Endothelial cell of umbilical vein (primary cell): ENCODE measurements around the gene RWDD2A. TPM values are rescaled to one million over a fixed set of nuclear protein-coding genes. Genes with fewer than 3 reads are reported as not detected.

Experiments used
- BruUV-seq: library from RNA; stranded (reverse); fragments of 400-500 nt; replicated peaks from 2 replicates; lab custom pipeline; 2021; lab: Mats Ljungman, UMichigan
- CTCF ChIA-PET: fragments of 300-600, 350-600 bp; sonication (Branson Sonifier 250); formaldehyde crosslinking; loops from one replicate; lab custom pipeline; 2021; ENCODE audit warnings: antibody characterized with exemption, inconsistent platforms; lab: Charles Lee
- POLR2A ChIA-PET: fragments of 300-600, 350-600 bp; sonication (Branson Sonifier 250); formaldehyde crosslinking; loops from one replicate; lab custom pipeline; 2021; ENCODE audit warnings: antibody characterized with exemption, inconsistent platforms; lab: Charles Lee
- DNase-seq: peaks from one replicate; pipeline ENCODE4 v3.0.0-alpha.2; 2011; ENCODE audit warnings: low read depth, low spot score
- FAIRE-seq: peaks from 2 replicates; lab custom pipeline; 2011; peaks lifted over from hg19 to GRCh38; lab: Jason Lieb, UNC
- H2AFZ ChIP-seq: 2 replicates; pipeline ENCODE4 v1.6.0; 2012; ENCODE audit warnings: low read depth, low read length, control low read depth, inconsistent platforms
- H3K27ac ChIP-seq: 2 replicates; pipeline ENCODE4 v1.5.1; 2011; ENCODE audit warnings: low read depth, mild to moderate bottlenecking, control low read depth, low read length, moderate library complexity; ENCODE audit not compliant: insufficient read depth
- H3K27me3 ChIP-seq, 2 experiments: 2 replicates each; pipeline versions ENCODE4 v1.6.0 to v1.6.1; 2011; ENCODE audit warnings: low read length in 2 of 2, mixed read lengths in 1 of 2; ENCODE audit not compliant: control insufficient read depth in 2 of 2, insufficient read depth in 2 of 2
- H3K36me3 ChIP-seq, 2 experiments: 2 replicates in 1 of 2; 3 replicates in 1 of 2; pipeline ENCODE4 v1.5.1; 2011; ENCODE audit warnings: low read length in 2 of 2, mild to moderate bottlenecking in 1 of 2, moderate library complexity in 1 of 2; ENCODE audit not compliant: control insufficient read depth in 2 of 2, insufficient read depth in 2 of 2; ENCODE audit errors: extremely low read depth in 1 of 2
- H3K4me1 ChIP-seq: 3 replicates; pipeline ENCODE4 v1.5.1; 2011; ENCODE audit warnings: mild to moderate bottlenecking, low read length; ENCODE audit not compliant: control insufficient read depth, insufficient read depth; ENCODE audit errors: extremely low read depth
- H3K4me2 ChIP-seq: 2 replicates; pipeline ENCODE4 v1.6.1; 2011; ENCODE audit warnings: low read length, control low read depth, mixed read lengths; ENCODE audit not compliant: insufficient read depth
- H3K4me3 ChIP-seq, 3 experiments: fragments of 200-600 bp in 1 of 3; sonication (generic), shearing (Covaris generic) in 1 of 3; replicated peaks in 1 of 3; 2 replicates each; pipeline ENCODE4 v1.5.1; 2011 to 2016; ENCODE audit warnings: control low read depth in 3 of 3, low read length in 3 of 3, mild to moderate bottlenecking in 2 of 3, inconsistent platforms in 1 of 3, low read depth in 1 of 3, moderate library complexity in 1 of 3; ENCODE audit not compliant: insufficient read depth in 1 of 3
- H3K79me2 ChIP-seq: 2 replicates; pipeline ENCODE4 v1.6.0; 2012; ENCODE audit warnings: low read length, inconsistent platforms; ENCODE audit not compliant: control insufficient read depth, insufficient read depth
- H3K9ac ChIP-seq: replicated peaks from 2 replicates; pipeline ENCODE3; 2011; ENCODE audit warnings: low read length, control low read depth; ENCODE audit not compliant: insufficient read depth; ENCODE audit errors: extremely low read depth
- H3K9me1 ChIP-seq: replicated peaks from 3 replicates; pipeline ENCODE4 v1.6.0; 2011; ENCODE audit warnings: mild to moderate bottlenecking, low read length; ENCODE audit not compliant: control insufficient read depth, insufficient read depth; ENCODE audit errors: extremely low read depth
- H3K9me3 ChIP-seq: replicated peaks from 2 replicates; pipeline ENCODE4 v1.5.1; 2012; ENCODE audit warnings: low read length, inconsistent platforms; ENCODE audit not compliant: control insufficient read depth, insufficient read depth
- H4K20me1 ChIP-seq: replicated peaks from 2 replicates; pipeline ENCODE3; 2011; ENCODE audit warnings: mild to moderate bottlenecking, low read length; ENCODE audit not compliant: control insufficient read depth, insufficient read depth; ENCODE audit errors: extremely low read depth
- CTCF ChIP-seq, 2 donors: IDR thresholded peaks; 1 replicate in 1 of 2; 2 replicates in 1 of 2; pipeline ENCODE4 v1.5.1; 2011; ENCODE audit warnings: low read length in 2 of 2, mild to moderate bottlenecking in 2 of 2, moderate library complexity in 2 of 2, control low read depth in 1 of 2, inconsistent platforms in 1 of 2, low read depth in 1 of 2; ENCODE audit not compliant: insufficient read depth in 1 of 2; ENCODE audit errors: extremely low read depth in 1 of 2
- EZH2 ChIP-seq: IDR thresholded peaks from 2 replicates; pipeline ENCODE4 v1.6.1; 2012; ENCODE audit warnings: borderline replicate concordance, low read depth, mild to moderate bottlenecking, moderate library complexity, low read length, inconsistent platforms; ENCODE audit not compliant: severe bottlenecking
- FOS ChIP-seq: IDR thresholded peaks from 2 replicates; pipeline ENCODE4 v1.6.1; 2011; ENCODE audit warnings: mild to moderate bottlenecking, low read length, moderate library complexity, borderline replicate concordance; ENCODE audit not compliant: insufficient read depth
- GATA2 ChIP-seq: IDR thresholded peaks from 2 replicates; pipeline ENCODE4 v1.7.0; 2011; ENCODE audit warnings: low read depth, mild to moderate bottlenecking, moderate library complexity, mixed read lengths, low read length; ENCODE audit not compliant: insufficient read length, insufficient read depth
- JUN ChIP-seq: IDR thresholded peaks from 2 replicates; pipeline ENCODE4 v1.6.1; 2011; ENCODE audit warnings: borderline replicate concordance, low read depth; ENCODE audit not compliant: insufficient read length, insufficient read depth
- MYC ChIP-seq: IDR thresholded peaks from one replicate; pipeline ENCODE4 v1.6.1; 2011; ENCODE audit warnings: mild to moderate bottlenecking, low read depth, low read length
- POLR2A ChIP-seq: IDR thresholded peaks from 2 replicates; pipeline ENCODE4 v1.6.1; 2012; ENCODE audit warnings: low read depth, mild to moderate bottlenecking, control low read depth, low read length
- POLR2AphosphoS5 ChIP-seq: IDR thresholded peaks from 2 replicates; pipeline ENCODE4 v1.6.1; 2012; ENCODE audit warnings: low read depth, mild to moderate bottlenecking, control low read depth, low read length, moderate library complexity; ENCODE audit not compliant: insufficient read depth
- dilution Hi-C: fragments of 300-500 bp; cut with MboI; formaldehyde crosslinking; loops from one replicate; pipeline ENCODE4 v1.15.0; 2019; ENCODE audit warnings: low sequenced_read_pairs; ENCODE audit not compliant: extremely low pct_ligation_motif_present
- intact Hi-C: fragments of 100-400 bp; cut with micrococcal nuclease; formaldehyde crosslinking; loops from one replicate; pipeline ENCODE4 v1.10.0; 2022
- polyA plus RNA-seq, 4 experiments: library from polyadenylated mRNA; depleted of rRNA in 3 of 4; stranded (reverse) in 3 of 4; unstranded in 1 of 4; fragments of >200 nt; gene quantifications; 2 replicates each; pipeline versions ENCODE4 v1.2.1 to v1.2.3, GENCODE V29; 2011 to 2012; ENCODE audit warnings: missing spikeins in 1 of 4
- total RNA-seq: library from RNA; stranded (reverse); gene quantifications from 2 replicates; pipeline ENCODE4 v1.2.3, GENCODE V29; 2021

RWDD2A gene
- total and polyA plus RNA-seq, 2 donors (not counting 3 experiments of a cell fraction or from before 2014, with no cell fraction given) = 3.2 to 4.5 TPM

GRCh38 chr6:83155794-83156193, 37.4 kb upstream of the RWDD2A start:
- no peak overlapping the region for H3K4me2 ChIP-seq
- CTCF ChIA-PET = interaction anchor here (1.4 to 1.5 kb wide), 2 partner anchors 88 to 90 kb away, joined by 5 to 6 read pairs; partner anchors contain the start of genes DOP1A and UBE3D
- FAIRE-seq (no peak), DNase-seq (no peak)
- no peaks in the 10 kb centered on the region for H3K36me3 ChIP-seq
- no peak overlapping the region for H2AFZ ChIP-seq
- BruUV-seq = no TSS peak
- intact Hi-C loops (no loop called here), dilution Hi-C loops (no loop called here)
- H4K20me1 ChIP-seq = no peaks in the 10 kb centered on the region
- POLR2A ChIA-PET = no interaction called here
- no peak overlapping the region for H3K4me3 ChIP-seq
- no peaks in the 10 kb centered on the region for H3K27me3 ChIP-seq
- no peak overlapping the region for H3K9ac ChIP-seq
- H3K9me1 ChIP-seq = no peaks in the 10 kb centered on the region
- H3K79me2 ChIP-seq = no peaks in the 10 kb centered on the region
- H3K9me3 ChIP-seq = no peaks in the 10 kb centered on the region
- H3K4me1 ChIP-seq = no peaks in the 10 kb centered on the region
- no peak overlapping the region for H3K27ac ChIP-seq
- no peak for TF ChIP-seq POLR2A
- TF ChIP-seq EZH2 = no peak
- no peak for TF ChIP-seq MYC
- TF ChIP-seq CTCF (IDR thresholded peaks at IDR 0.05; ENCODE audit: extremely low read depth in 1 of 2, insufficient read depth in 1 of 2, low read depth in 1 of 2, low read length in 2 of 2) = no peak
- TF ChIP-seq FOS = no peak
- no peak for TF ChIP-seq POLR2AphosphoS5
- no peak for TF ChIP-seq GATA2
- no peak for TF ChIP-seq JUN
